DND-41 (cell line): Measurements from ENCODE around the gene NYNRIN.

ENCODE experiments used
- ATAC-seq: fragments of 200-7000 bp; cut with Tn5 transposase; 3 replicates; pipeline ENCODE4 v1.9.1; 2021; ENCODE audit warnings: low read depth; ENCODE audit not compliant: insufficient read depth
- DNase-seq: peaks from one replicate; pipeline ENCODE4 v3.0.0-alpha.2; 2020
- H2AFZ ChIP-seq: 2 replicates; pipeline ENCODE4 v1.6.0; 2012; ENCODE audit warnings: low read depth, low read length
- H3K27ac ChIP-seq: 2 replicates; pipeline ENCODE4 v1.5.1; 2012; ENCODE audit warnings: low read length, inconsistent platforms
- H3K27me3 ChIP-seq: fragments of 200-600 bp; sonication (generic); 2 replicates; pipeline ENCODE4 v1.6.0; 2012; ENCODE audit warnings: low read length, mild to moderate bottlenecking, inconsistent platforms; ENCODE audit not compliant: insufficient read depth, poor library complexity
- H3K36me3 ChIP-seq: 2 replicates; pipeline ENCODE4 v1.5.1; 2012; ENCODE audit warnings: low read length, inconsistent platforms; ENCODE audit not compliant: insufficient read depth
- H3K4me1 ChIP-seq: 2 replicates; pipeline ENCODE4 v1.5.1; 2012; ENCODE audit warnings: mild to moderate bottlenecking, low read length; ENCODE audit not compliant: insufficient read depth
- H3K4me2 ChIP-seq: 2 replicates; pipeline ENCODE4 v1.6.0; 2012; ENCODE audit warnings: mild to moderate bottlenecking, moderate library complexity, low read length, inconsistent platforms; ENCODE audit not compliant: insufficient read depth
- H3K4me3 ChIP-seq, 2 experiments: fragments of 200-600 bp in 1 of 2; shearing (Covaris generic) in 1 of 2; 2 replicates each; pipeline ENCODE4 v1.5.1; 2012 to 2016; ENCODE audit warnings: inconsistent platforms in 2 of 2, low read length in 2 of 2, mild to moderate bottlenecking in 2 of 2, low read depth in 1 of 2, moderate library complexity in 1 of 2
- H3K79me2 ChIP-seq: 2 replicates; pipeline ENCODE4 v1.6.0; 2012; ENCODE audit warnings: low read length, inconsistent platforms; ENCODE audit not compliant: insufficient read depth
- H3K9ac ChIP-seq: 2 replicates; pipeline ENCODE4 v1.6.0; 2012; ENCODE audit warnings: low read depth, mild to moderate bottlenecking, inconsistent platforms, low read length, moderate library complexity
- H3K9me3 ChIP-seq: 2 replicates; pipeline ENCODE4 v1.5.1; 2012; ENCODE audit warnings: low read length, moderate library complexity, mild to moderate bottlenecking, inconsistent platforms; ENCODE audit not compliant: insufficient read depth, severe bottlenecking
- H4K20me1 ChIP-seq: 2 replicates; pipeline ENCODE4 v1.6.0; 2012; ENCODE audit warnings: low read length; ENCODE audit not compliant: insufficient read depth
- EZH2 ChIP-seq: IDR thresholded peaks from 3 replicates; pipeline ENCODE4 v1.6.1; 2012; ENCODE audit warnings: borderline replicate concordance, low read depth, mild to moderate bottlenecking, moderate library complexity, low read length, inconsistent platforms; ENCODE audit not compliant: severe bottlenecking
- TF ChIP-seq, protein P1 (sequence below): IDR thresholded peaks from 2 replicates; pipeline ENCODE4 v1.5.1; 2012; ENCODE audit warnings: borderline replicate concordance, low read length, moderate library complexity, mild to moderate bottlenecking; ENCODE audit not compliant: poor library complexity, severe bottlenecking; ENCODE audit errors: extremely low read depth

The NYNRIN gene

DNA sequence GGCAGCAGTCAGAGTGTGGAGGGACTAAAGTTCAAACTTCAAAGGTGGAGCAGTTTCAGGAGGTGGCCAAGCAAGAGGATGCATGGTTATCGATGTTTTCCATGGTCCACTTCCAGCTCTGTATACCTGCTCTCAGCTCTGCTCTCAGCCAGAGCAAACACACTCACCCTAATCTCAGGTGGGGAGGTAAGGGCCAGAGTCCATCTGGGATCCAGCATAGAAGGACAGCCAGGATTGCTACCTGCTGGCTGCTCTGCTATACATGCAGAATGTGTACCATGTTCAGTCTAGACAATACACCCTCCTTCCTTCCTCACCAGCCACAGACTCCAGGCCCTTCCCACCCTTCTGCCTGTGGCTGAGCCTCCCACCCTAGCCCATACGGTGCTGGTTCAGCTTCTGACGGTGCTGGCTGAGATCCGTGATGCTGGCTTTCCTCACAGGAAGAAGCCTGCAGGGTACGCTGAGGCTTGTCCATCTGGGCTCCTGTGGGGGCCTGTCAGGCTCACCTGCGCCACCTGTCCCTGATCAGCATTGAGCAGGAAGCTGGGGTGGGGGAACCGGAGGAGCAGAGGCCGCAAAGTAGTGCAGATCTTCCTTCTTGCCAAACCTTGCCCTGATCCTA, 28.2 kb downstream of the NYNRIN start:
- H3K27me3 ChIP-seq = peaks cover 5% of the 10 kb centered on the region
- no peak overlapping the region for H3K9ac ChIP-seq
- no peak for TF ChIP-seq EZH2
- TF ChIP-seq, protein P1, sequence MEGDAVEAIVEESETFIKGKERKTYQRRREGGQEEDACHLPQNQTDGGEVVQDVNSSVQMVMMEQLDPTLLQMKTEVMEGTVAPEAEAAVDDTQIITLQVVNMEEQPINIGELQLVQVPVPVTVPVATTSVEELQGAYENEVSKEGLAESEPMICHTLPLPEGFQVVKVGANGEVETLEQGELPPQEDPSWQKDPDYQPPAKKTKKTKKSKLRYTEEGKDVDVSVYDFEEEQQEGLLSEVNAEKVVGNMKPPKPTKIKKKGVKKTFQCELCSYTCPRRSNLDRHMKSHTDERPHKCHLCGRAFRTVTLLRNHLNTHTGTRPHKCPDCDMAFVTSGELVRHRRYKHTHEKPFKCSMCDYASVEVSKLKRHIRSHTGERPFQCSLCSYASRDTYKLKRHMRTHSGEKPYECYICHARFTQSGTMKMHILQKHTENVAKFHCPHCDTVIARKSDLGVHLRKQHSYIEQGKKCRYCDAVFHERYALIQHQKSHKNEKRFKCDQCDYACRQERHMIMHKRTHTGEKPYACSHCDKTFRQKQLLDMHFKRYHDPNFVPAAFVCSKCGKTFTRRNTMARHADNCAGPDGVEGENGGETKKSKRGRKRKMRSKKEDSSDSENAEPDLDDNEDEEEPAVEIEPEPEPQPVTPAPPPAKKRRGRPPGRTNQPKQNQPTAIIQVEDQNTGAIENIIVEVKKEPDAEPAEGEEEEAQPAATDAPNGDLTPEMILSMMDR = no peak
- peaks cover 17% of the 10 kb centered on the region for H4K20me1 ChIP-seq
- DNase-seq = no peak
- ATAC-seq = no peak
- no peak overlapping the region for H3K27ac ChIP-seq
- no peak overlapping the region for H3K4me3 ChIP-seq
- H3K9me3 ChIP-seq = no peaks in the 10 kb centered on the region
- no peak overlapping the region for H2AFZ ChIP-seq
- peaks cover 28% of the 10 kb centered on the region for H3K79me2 ChIP-seq
- H3K4me2 ChIP-seq = no peak overlapping the region
- peaks cover 15% of the 10 kb centered on the region for H3K36me3 ChIP-seq
- peaks cover 55% of the 10 kb centered on the region for H3K4me1 ChIP-seq

DNA sequence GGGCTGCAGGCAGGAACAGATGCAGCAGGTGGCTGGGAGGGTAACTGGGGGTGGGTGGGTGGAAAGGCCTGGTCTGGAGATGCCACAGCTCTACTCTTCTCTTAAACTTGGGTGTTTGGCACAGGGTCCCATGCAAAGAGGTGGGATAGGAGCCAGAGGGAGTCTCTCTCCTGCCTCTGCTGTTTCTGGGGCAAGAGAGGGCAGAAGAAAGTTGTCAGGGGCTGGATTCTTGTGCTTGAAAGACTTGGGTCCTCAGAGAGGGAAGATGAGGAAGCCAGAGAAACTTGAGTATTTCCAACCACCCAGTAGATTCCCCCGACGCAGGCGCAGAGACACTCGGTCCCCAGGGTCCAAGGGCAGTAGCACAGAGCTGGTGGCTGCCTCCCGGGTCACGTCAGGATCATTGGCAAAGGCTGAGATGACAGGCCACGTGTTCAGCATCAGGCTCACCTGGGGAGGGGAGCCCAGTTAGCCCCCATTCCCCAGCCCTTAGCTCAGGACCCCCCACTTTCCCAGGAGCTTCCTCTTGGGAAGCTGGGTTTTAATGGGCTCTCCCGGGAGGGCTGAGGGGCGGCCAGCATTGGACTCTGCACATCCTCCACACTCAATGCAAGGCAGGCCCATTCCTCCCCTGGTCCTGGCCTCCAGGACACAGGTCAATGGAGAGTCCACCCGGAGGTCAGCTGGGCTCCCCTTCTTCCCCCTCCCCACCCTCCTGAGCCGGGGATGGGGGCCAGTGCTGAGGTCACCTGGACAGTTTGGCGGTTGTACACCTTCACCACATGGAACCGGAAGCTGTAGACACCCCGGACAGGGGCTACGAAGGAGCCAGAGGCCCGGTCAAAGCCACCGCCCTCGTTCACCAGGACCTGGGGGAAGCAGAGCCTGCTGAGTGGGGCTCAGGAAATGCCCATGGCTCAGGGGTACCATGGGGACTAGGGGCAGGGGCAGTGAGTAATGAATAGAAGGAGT, 29.0 kb downstream of the NYNRIN start:
- H3K9ac ChIP-seq = peak overlapping the region; percentile 94; the same call in 1 of the 2 replicates
- DNase-seq = no peak
- H3K79me2 ChIP-seq = peaks cover 28% of the 10 kb centered on the region
- H3K4me2 ChIP-seq = no peak overlapping the region
- ATAC-seq = no peak
- no peak for TF ChIP-seq EZH2
- TF ChIP-seq, protein P1 = no peak
- peaks cover 23% of the 10 kb centered on the region for H3K36me3 ChIP-seq
- H3K4me1 ChIP-seq = peaks cover 50% of the 10 kb centered on the region
- no peak overlapping the region for H3K4me3 ChIP-seq
- H3K9me3 ChIP-seq = no peaks in the 10 kb centered on the region
- no peak overlapping the region for H3K27ac ChIP-seq
- peaks cover 24% of the 10 kb centered on the region for H4K20me1 ChIP-seq
- H3K27me3 ChIP-seq = peaks cover 5% of the 10 kb centered on the region
- no peak overlapping the region for H2AFZ ChIP-seq

DNA sequence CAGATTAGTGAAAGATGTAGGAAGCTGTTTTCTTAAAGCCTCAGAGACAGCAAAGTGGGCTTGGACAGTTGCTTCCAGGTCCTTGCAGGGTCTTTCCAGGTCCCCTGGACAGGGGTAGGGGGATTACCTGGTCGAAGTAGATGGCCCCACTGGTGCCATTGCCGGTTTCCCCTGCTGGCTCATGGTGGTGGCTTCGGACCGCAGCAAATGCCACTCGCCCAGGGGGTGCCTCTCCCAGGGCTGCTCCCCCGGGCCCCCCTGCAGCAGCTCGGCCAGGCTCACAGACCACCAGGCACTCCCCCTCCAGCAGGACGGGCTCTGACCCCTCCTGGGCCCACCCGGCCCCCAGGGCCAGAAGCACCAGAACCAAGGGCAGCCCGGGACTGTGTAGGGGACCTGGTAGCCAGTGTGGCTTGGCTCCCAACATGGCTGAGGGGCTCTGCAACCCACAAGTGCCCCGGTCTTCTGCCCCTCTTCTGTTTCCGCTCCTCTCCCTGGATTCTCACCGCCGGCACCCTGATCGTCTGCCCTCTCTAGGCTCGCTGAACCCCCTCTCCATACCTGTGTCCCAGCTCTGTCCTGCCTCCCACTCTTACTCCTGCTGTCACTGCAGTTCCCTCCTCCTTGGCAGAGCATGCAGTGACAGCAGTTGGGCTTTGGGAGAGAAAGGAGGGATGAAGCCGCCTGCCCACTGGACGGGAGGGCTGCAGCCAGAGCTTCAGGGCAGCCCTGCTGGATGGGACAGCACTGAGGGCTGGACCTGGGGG, 30.0 kb downstream of the NYNRIN start:
- H3K27me3 ChIP-seq = no peaks in the 10 kb centered on the region
- peak overlapping the region; percentile 90 for H3K27ac ChIP-seq
- peak overlapping the region in 1 of 2 experiments; percentile 93; a peak in 3 of 4 replicates for H3K4me3 ChIP-seq

More for the DNA sequence above, 30.0 kb downstream of the NYNRIN start:
- no peak for DNase-seq
- Histone ChIP-seq H3K4me2 (peak overlapping the region; percentile 97), H3K79me2 (peaks cover 28% of the 10 kb centered on the region), H3K36me3 (peaks cover 32% of the 10 kb centered on the region), H3K9ac (peak overlapping the region; percentile 94), H2AFZ (peak overlapping the region; percentile 97), H3K4me1 (peaks cover 43% of the 10 kb centered on the region), H4K20me1 (peaks cover 27% of the 10 kb centered on the region), H3K9me3 (no peaks in the 10 kb centered on the region)
- no peak for ATAC-seq
- no peak for TF ChIP-seq EZH2
- TF ChIP-seq, protein P1 = no peak
